ENCODE data around the gene CNOT4. TPM values are rescaled to one million over a fixed set of nuclear protein-coding genes. Genes with fewer than 3 reads are reported as not detected.

The CNOT4 gene
- total and polyA plus RNA-seq, 2 of the 13 experiments (the other 11 are each of a cell fraction or from before 2014, with no cell fraction given): 7.4 to 8.4 TPM

DNA sequence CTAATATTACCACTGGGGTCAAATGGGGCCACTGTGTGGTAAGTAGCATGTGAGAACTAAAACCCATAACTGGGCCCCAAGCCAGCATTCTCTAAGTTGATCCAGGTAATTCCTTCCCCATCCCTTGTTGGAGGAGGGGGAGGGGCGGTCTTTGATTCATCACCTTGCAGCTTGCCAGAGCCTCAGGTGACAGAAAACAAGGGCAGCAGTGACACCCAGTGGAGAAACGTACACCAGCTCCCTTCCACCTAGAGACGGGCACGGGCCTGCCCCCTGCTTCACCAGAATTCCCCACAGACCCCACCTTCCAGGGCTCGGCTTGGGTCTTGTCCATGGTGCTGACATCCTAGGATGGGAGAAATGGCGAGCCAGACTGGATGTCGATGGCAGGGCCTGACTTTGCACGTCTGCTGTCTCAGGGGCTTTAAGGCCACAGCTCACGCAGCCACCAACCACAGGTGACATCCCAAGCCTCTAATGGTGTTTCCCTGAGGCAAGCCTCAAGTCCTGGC, 174.2 kb downstream of the CNOT4 start (continued):
- no peak for TF ChIP-seq HOXA7 (CRISPR knock-in tag; IDR thresholded peaks at IDR 0.05)
- TF ChIP-seq ZNF275 (CRISPR knock-in tag; IDR thresholded peaks at IDR 0.05; ENCODE audit: borderline replicate concordance): no peak
- peak; percentile 92 for TF ChIP-seq ZNF441 (CRISPR knock-in tag; IDR thresholded peaks at IDR 0.05; ENCODE audit: borderline replicate concordance)
- 0 out of 2 replicates have a peak, but pooled peaks have one; percentile 20 for TF ChIP-seq PPARG (CRISPR knock-in tag; conservative IDR thresholded peaks at IDR 0.05)
- no peak for TF ChIP-seq SP1 (IDR thresholded peaks at IDR 0.05)
- TF ChIP-seq SP1 (CRISPR knock-in tag; IDR thresholded peaks at IDR 0.05): peak; percentile 31; the same call in 1 of the 2 replicates
- TF ChIP-seq HDAC1 (CRISPR knock-in tag; IDR thresholded peaks at IDR 0.05): peak; percentile 45; the same call in 1 of the 2 replicates
- TF ChIP-seq TAF15 (IDR thresholded peaks at IDR 0.05; ENCODE audit: low read depth, low read length, poor library complexity, severe bottlenecking): no peak
- no peak for TF ChIP-seq RARG (CRISPR knock-in tag; IDR thresholded peaks at IDR 0.05; ENCODE audit: low read depth)
- no peak for TF ChIP-seq ZZZ3 (CRISPR knock-in tag; IDR thresholded peaks at IDR 0.05; ENCODE audit: borderline replicate concordance)
- TF ChIP-seq PHF20 (CRISPR knock-in tag; IDR thresholded peaks at IDR 0.05): no peak
- 0 out of 2 replicates have a peak, but pooled peaks have one; percentile 54 for TF ChIP-seq ZNF766 (CRISPR knock-in tag; IDR thresholded peaks at IDR 0.05; ENCODE audit: borderline replicate concordance)
- TF ChIP-seq, protein P1, sequence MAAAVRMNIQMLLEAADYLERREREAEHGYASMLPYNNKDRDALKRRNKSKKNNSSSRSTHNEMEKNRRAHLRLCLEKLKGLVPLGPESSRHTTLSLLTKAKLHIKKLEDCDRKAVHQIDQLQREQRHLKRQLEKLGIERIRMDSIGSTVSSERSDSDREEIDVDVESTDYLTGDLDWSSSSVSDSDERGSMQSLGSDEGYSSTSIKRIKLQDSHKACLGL (CRISPR knock-in tag; IDR thresholded peaks at IDR 0.05): no peak; the same call in 1 of the 2 replicates
- TF ChIP-seq, protein P2, sequence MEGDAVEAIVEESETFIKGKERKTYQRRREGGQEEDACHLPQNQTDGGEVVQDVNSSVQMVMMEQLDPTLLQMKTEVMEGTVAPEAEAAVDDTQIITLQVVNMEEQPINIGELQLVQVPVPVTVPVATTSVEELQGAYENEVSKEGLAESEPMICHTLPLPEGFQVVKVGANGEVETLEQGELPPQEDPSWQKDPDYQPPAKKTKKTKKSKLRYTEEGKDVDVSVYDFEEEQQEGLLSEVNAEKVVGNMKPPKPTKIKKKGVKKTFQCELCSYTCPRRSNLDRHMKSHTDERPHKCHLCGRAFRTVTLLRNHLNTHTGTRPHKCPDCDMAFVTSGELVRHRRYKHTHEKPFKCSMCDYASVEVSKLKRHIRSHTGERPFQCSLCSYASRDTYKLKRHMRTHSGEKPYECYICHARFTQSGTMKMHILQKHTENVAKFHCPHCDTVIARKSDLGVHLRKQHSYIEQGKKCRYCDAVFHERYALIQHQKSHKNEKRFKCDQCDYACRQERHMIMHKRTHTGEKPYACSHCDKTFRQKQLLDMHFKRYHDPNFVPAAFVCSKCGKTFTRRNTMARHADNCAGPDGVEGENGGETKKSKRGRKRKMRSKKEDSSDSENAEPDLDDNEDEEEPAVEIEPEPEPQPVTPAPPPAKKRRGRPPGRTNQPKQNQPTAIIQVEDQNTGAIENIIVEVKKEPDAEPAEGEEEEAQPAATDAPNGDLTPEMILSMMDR (CRISPR knock-in tag; IDR thresholded peaks at IDR 0.05): peak; percentile 95
- no peak for TF ChIP-seq ZNF670 (CRISPR knock-in tag; IDR thresholded peaks at IDR 0.05; ENCODE audit: borderline replicate concordance)
- TF ChIP-seq ZNF781 (CRISPR knock-in tag; IDR thresholded peaks at IDR 0.05; ENCODE audit: borderline replicate concordance, not compliant biosample characterization): peak; percentile 31
- TF ChIP-seq ZSCAN22 (CRISPR knock-in tag; IDR thresholded peaks at IDR 0.05): no peak
- TF ChIP-seq, protein P3, sequence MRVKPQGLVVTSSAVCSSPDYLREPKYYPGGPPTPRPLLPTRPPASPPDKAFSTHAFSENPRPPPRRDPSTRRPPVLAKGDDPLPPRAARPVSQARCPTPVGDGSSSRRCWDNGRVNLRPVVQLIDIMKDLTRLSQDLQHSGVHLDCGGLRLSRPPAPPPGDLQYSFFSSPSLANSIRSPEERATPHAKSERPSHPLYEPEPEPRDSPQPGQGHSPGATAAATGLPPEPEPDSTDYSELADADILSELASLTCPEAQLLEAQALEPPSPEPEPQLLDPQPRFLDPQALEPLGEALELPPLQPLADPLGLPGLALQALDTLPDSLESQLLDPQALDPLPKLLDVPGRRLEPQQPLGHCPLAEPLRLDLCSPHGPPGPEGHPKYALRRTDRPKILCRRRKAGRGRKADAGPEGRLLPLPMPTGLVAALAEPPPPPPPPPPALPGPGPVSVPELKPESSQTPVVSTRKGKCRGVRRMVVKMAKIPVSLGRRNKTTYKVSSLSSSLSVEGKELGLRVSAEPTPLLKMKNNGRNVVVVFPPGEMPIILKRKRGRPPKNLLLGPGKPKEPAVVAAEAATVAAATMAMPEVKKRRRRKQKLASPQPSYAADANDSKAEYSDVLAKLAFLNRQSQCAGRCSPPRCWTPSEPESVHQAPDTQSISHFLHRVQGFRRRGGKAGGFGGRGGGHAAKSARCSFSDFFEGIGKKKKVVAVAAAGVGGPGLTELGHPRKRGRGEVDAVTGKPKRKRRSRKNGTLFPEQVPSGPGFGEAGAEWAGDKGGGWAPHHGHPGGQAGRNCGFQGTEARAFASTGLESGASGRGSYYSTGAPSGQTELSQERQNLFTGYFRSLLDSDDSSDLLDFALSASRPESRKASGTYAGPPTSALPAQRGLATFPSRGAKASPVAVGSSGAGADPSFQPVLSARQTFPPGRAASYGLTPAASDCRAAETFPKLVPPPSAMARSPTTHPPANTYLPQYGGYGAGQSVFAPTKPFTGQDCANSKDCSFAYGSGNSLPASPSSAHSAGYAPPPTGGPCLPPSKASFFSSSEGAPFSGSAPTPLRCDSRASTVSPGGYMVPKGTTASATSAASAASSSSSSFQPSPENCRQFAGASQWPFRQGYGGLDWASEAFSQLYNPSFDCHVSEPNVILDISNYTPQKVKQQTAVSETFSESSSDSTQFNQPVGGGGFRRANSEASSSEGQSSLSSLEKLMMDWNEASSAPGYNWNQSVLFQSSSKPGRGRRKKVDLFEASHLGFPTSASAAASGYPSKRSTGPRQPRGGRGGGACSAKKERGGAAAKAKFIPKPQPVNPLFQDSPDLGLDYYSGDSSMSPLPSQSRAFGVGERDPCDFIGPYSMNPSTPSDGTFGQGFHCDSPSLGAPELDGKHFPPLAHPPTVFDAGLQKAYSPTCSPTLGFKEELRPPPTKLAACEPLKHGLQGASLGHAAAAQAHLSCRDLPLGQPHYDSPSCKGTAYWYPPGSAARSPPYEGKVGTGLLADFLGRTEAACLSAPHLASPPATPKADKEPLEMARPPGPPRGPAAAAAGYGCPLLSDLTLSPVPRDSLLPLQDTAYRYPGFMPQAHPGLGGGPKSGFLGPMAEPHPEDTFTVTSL (CRISPR knock-in tag; IDR thresholded peaks at IDR 0.05; ENCODE audit: borderline replicate concordance): 0 out of 2 replicates have a peak, but pooled peaks have one; percentile 28
- no peak for TF ChIP-seq ZNF720 (CRISPR knock-in tag; IDR thresholded peaks at IDR 0.05)
- no peak for TF ChIP-seq ZNF33A (CRISPR knock-in tag; IDR thresholded peaks at IDR 0.05; ENCODE audit: borderline replicate concordance)
- peak; percentile 39; the same call in 1 of the 2 replicates for TF ChIP-seq GATAD1 (CRISPR knock-in tag; IDR thresholded peaks at IDR 0.05)
- no peak for TF ChIP-seq MED8 (CRISPR knock-in tag; IDR thresholded peaks at IDR 0.05; ENCODE audit: insufficient replicate concordance)

All from HepG2 (cell line).